HG02610 (cell line): ENCODE results near the gene FRMPD4.

Experiments used
- ATAC-seq: cut with Tn5 transposase; IDR thresholded peaks from one replicate; pipeline ENCODE4 v1.9.1; 2021; ENCODE audit warnings: mild to moderate bottlenecking, moderate library complexity; ENCODE audit not compliant: unreplicated experiment

The FRMPD4 gene

DNA sequence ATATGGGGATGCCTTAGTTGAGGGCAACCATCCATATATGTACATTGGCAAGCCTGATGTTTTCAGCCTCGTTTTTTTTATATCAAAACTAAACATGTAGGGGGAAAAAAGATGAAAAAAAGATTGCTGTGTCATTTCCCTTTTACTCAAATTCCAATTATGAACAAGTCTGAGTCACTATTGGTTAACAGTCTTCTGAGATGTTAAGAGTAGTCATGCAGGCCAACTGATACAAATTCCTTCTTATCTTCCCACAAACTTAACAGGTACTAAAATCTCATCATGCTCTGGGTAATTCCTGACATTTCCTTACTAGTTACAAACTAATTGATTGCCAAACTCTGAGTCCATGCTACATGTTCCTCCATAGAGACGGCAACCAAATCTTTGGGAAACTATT is 222.1 kb downstream of the FRMPD4 start:
- no peak for ATAC-seq

DNA sequence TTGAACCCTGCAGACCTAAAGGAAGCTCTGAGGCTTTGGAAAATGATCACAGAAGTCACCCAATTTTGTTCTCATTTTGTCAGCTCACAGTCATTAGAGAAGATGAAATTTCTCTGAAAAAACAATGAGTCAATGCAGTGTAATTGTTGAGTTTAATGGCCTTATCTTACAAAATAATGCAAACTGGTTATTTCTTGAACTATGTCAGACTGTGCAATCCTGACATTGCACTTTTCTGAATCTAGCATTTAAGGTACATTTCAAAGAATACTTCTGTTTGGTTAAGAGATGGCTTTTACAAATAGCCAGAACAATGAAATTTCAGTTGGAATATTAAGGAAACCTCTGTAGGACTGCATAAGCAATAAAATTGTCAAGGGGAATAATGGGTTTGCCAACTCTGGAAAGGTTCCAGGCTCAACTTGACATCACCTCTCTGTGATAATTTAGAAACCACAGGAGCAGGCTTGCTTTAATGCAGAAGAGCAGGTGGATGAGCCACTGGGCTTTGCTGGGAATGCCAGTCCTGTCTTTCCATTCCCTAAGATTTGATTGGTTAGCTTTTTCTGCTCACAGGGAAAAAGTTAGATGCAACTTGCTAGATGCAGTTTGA is 222.8 kb downstream of the FRMPD4 start:
- ATAC-seq = no peak

DNA sequence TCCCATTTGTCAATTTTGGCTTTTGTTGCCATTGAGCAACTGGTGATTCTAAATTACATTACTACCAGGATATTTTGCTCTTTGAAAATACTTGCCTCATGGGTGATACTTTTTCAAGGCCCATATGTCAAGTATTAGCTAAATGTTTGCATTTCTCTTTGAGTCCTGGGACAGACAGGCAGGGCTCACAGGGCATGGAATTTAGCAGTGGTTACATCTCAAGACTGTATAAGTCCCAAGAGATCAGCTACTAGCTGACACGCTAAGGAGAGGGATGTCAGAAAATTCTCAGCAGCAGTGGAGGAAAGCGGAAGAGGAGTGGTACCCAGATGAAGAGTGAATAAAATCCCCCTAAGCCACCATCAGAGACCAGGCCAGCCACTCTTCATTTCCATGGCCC is 224.9 kb downstream of the FRMPD4 start:
- ATAC-seq = no peak

DNA sequence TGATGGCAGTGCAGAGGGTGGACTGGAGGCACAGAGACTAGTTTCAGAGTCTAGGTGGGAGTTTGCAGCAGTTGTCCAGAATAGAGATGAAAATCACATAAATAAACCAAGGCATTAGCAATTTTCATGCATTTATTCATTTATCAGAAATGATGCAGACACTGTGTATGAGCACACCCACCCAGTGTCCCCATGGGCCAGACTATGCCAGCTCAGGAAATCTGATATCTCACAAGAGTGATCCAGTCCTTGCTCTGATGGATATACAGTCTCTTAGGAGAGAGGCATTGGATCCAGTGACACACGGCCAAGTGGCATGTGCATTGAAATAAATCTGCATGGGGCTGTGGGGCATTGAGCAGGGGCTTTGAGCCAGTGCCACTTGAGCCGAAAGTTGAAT is 228.2 kb downstream of the FRMPD4 start:
- no peak for ATAC-seq

DNA sequence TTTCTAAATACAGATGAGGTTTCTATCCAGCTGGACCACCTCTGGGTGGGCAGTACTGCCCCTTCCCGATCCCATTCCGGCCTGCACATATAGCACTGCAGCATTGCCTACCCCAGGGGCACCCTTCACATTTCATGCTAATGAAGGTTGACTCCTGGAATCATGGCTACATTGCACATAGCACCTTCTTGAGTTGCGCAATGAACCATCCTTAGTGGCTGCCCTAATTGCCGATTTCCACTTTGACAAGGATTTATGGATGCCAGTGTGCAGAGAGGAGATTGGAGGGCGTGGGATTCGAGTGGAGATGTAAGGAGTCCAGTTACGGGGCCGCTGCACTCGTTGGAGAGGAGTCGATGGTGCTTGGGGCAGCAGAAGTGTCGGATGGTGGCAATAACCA is 229.0 kb downstream of the FRMPD4 start:
- no peak for ATAC-seq

DNA sequence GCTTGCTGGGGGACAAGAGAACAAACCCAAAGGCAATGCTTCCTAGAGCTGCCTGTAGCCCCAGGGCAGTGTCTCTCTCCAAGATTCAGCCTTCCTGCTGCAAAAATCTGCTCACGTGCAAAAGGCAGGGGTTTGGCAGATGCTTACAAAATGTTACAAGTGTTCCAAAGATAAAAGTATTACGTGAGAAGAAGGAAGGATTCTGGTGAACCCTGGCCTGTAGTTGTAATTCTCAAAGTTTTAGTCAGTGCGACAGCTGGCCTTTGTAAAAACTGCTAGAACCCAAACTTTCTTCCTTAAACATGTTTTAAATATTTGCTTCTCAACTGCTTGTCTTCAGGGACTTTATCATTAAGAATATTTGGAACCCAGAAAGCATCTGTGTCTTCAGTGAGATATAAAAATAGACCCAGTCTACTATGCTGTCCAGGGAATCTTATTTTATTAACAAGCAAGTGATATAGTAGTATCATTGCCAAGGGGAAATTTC is 232.3 kb downstream of the FRMPD4 start:
- ATAC-seq = no peak

DNA sequence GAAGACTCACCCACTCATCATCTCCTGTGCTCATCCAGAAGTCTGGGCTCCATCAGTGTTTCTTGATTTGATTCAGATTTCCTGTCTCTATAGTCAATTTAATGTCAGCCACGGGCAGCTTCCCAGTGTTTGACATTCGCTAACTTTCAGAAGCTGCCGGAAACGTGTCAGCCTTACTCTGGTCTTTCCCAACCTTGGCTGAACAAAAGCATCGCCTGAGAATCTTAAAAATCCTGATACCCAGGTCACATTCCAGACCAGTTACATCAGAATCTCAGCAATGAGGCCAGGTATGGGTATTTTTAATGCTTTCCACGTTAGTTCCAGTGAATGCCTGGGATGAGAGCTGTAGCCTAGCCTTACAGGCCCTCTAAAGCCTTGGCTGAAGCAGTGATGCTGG is 233.8 kb downstream of the FRMPD4 start:
- no peak for ATAC-seq

DNA sequence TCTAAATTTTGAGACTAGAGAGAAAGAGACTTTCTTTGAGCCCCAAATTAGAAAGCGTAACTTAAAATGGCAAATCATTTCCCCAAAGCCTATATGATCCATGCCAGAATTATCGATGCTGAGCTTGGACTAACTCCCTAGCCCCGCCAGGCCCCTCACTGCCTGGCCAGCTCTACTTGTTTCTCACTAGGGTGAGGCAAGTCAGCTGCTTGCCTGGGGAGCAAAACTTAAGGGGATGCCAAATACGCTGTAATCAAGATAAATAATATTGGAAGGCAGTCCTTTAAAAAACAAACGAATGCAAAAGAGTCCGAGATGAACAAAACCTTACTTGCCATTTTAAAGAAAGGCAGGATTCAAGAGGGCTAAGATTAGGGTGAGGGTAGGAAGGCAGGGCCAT is 236.0 kb downstream of the FRMPD4 start:
- no peak for ATAC-seq

DNA sequence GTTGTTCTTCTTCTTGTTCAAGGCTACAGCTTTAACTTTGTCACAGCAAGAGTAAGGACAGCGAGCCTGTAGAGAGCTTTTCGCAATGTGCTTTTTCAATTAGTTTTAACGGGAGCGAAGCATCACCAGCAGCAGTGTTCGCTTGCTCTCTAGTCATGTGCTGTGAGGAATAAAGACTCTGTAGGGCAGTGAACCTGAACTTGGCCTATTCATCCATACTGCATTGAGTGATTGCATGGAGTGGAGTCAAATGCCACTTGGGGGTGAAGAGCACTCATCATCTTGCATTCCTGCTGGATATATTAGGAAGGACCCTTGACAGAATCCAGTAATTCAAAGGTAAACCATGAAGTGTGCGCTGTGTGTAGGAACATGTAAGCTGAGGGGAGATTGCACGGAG is 240.0 kb downstream of the FRMPD4 start:
- no peak for ATAC-seq

DNA sequence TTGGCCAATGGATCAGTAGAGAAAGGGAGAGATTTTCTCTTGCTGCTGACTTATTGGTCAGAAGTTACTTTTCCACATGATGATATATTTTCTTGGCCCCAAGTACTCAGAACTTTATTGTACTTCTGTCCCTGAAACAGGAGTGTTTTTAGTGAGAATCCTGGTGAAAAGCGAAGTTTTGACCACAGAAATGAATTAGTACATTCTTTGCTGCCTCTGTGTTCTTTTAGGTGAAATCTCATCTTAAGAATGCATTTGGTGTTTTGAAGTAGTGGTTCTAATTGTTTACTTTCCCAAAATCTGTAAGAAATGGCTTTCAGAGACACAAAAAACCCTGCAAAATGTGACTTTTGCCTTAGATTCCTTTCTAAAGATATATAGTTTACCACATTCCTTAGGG is 240.4 kb downstream of the FRMPD4 start:
- no peak for ATAC-seq

DNA sequence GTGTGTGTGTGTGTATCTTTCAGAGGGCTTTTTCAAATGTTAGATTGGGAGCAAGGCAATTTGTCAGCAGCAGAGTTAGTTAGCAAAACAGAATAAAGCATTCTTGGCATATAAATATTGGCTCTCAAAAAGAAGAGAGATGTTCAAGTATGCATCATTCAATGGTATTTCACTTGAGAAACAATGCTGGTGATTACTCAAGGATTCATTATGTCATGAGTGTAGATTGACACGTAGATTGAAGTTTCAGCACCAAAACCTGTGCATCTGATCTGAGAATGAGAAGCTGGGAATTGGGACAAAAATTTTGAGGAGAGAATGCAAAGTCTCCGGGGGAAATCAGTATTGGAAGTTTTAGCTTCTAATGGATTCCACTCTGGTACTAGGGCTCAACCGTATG is 241.4 kb downstream of the FRMPD4 start:
- ATAC-seq = no peak

DNA sequence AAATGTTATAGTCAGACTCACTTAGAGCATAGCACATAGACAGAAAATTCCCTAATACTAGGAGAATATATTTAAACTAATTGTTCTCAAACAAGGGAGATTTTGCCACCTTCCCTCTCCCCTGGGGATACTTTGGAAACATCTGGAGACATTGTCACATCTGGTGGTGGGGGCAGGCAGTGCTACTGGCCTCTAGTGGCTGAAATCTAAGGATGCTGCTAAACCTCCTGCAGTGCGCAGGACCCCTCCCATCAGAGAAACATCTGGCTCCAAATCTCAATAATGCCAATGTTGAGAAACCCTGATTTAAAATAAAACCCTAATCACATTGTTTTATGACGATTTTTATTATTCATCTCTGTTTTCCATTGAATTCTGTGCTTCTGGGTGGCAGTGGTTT is 244.9 kb downstream of the FRMPD4 start:
- no peak for ATAC-seq

DNA sequence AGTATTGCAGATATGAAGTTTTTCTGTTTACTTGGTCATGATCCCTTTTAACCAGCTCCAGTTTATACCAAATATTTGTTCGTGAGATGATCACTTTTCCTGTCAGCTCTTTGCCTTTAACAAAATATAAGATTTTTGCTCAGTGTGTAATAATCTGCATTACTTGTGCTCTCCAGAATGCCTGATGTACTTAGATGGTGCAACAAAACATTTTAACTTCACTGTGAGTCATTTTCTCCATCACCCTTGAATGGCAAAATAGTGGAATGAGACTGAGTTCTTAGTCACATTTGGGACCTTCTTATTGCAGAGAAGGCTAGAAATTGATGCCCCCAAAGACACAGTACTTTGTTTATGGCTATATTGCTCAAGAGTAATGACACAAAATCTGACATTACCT is 252.0 kb downstream of the FRMPD4 start:
- ATAC-seq = no peak

DNA sequence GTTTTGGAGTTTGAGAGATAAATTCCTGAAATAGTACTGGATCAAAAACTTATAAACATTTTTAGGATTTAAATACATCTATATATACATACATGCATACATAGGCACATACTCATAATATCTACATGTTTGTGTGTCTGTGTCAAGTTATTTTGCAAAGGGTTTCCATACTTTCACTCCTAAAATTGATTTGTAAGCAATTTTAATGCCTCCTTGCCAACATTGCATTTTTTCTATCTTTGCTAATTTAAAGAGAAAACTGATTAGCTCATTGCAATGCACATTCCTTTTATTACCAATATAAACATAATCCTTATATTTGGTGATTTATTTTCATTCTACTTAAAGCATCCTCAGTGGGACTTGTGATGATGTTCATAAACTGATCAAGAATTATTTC is 258.3 kb downstream of the FRMPD4 start:
- ATAC-seq = no peak

DNA sequence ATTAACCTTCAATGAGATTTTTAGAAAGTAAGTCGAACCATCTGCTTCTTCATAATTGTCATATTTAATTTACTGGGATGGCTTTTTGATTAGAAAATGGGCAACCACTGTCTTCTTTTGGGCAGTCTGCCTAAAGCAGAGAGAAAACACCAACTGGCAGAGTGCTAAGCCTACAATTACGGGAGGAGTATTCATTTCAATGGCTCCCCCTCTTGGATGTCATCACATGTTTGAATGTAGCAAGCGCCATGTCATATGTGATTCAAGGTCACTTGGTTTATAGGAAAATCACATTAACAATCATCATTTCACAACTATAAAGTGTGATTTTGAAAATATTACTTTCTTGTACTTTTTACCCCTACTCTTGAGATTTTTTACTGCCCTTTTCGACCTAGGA is 261.9 kb downstream of the FRMPD4 start:
- ATAC-seq = no peak

DNA sequence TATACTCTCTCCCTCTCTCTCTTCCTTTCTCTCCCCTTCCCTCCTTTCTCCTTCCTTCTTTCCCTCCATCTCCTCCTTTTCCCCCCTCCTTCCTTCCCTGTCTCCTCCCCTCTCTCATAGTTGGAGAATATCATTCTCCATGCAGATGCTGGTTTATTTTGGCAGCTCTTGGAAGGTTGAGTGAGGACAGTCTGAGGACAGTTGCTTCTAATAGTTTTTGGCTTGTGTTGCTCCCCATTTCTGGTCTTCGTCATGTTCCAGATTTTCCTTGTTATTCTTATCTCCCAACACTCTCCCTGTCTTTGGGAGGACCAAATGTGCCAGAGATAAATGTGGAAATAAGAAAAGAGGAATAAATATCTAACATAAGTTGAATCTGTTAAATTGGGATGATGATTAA is 263.0 kb downstream of the FRMPD4 start:
- no peak for ATAC-seq

DNA sequence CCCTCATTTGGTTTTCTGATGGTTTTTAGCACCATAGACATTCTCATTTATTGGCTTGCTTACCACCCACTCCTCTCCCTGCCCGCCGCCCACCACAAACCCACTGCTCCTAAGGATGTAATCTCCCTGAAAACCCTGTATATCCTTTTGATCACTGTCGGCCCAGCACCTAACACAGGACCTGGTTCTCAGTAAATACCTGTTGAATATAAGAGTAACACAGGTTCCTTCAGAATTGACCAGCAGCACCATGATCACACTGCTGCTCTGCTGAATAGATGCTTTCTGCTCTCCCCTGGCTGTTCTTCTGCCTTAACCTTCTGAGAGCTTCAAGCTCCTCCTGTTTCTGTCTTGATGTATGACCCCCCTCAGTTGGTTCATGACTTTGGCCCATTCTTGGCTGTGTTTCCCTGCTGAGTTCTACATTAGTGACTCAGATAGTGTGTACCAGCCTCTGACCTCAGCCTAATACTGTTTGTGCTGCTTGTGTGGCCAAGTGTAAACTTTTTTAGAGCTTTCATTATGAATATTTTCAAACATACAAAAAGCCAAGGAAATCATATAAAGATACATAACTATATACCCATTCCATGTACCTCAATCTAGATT is 265.3 kb downstream of the FRMPD4 start:
- ATAC-seq = no peak

DNA sequence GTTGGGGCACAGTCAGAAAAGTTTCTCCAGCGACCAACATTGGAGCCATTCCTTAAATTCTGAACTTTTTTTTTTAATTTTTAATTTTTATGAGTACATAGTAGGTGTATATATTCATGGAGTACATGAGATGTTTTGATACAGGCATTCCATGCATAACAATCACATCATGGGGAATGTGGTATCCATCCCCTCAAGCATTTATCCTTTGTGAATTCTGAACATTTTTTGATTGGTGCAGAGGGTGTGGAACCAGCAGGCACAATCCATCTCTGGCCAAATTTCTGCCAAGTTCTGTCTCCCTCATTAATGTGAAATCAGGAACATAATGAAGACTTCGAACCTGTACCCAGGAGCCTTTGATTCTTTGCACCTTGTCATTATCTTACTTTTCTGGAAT is 267.0 kb downstream of the FRMPD4 start:
- ATAC-seq = no peak

DNA sequence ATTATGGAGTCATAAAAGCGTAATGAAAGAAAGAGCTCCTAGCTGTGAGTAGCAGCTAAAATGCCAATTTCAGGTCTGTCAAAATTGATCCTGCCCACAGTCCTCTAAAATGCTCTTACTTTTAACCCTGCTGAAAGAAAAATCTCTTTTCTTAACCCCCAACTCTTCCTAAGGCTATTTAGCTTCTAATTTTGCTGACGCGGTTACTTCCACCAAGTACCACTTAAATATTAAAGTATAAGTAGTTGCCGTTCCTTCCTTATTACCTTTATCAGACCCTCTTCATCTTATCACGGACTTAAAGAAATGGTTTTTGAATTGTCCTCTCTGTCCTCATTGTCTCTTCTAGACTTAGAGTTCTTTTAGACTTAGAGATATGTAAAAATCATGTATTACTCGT is 272.2 kb downstream of the FRMPD4 start:
- no peak for ATAC-seq

DNA sequence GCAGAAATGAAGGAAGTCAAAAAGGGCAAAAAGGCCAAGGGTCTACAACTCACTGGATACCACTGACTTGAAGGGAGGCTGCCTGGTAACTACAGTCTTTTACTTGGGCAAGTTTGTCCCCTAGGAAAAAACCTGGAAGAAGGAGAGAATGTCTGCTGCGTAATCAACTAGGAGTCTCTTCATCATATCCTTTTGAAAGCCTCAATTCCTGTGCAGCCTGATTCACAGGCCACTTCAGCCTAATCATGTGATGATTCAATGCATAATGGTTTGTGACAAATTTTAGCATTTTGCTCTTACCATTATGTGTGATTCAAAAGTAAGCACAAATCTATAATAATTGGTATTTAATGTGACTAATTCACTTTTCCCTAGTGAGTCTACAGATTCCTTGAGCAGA is 273.6 kb downstream of the FRMPD4 start:
- no peak for ATAC-seq

DNA sequence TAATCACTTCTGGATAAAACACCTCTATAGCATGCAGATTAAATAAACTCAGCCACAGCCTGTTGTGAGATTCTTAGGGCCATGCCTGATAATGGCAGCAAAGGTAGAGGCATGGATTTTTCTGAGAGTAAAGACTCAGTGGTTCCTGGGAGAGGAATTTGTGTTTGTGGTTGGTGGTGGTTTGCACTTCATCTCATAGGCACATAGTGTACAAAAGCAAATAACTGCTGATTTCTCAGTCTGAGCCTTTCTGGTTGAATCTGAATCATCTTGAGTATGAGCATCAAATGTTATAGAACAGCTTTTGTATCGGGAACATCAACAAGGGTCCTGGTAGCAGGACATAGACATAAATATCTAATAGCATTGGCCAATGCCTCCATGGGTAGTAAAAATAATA is 274.3 kb downstream of the FRMPD4 start:
- no peak for ATAC-seq

DNA sequence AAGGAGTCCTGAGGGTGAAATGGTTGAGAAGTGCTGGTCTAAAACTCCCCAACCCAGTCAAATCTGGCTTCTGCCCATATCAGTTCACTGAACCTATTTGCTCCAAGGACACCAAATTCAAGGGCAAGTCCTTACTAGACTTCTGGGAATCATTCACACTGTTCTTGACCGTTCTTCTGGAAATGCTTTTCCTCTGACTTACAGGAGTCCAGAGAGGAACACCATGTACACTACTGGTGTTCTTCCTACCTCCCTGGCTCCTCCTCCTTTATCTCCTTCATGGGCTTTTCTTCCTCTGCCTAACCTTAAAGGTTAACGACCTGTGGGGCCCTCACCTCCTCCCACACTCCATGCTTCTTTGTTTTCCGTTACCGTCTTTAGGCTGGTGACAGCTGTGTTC is 281.3 kb downstream of the FRMPD4 start:
- no peak for ATAC-seq

DNA sequence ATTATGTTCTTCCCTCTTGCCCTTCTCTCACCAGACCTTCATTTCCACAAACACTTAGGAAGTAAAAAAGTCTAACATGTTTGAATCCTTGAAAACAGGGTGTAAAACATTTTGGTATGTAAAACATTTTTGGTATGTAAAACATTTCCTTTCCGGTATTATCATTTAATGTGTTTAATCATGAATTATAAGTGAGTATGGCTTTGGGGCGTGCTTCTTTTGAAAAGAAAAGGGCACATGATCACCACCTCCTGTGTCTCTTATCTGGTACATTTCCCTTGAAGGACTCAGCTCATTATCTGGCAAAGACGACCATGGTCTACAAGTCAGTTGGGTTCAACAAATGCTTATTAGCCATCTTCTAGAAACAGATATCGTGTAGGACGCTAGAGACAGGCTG is 283.6 kb downstream of the FRMPD4 start:
- ATAC-seq = no peak
